ENCODE results near the gene HES1. TPM values are rescaled to one million over a fixed set of nuclear protein-coding genes. Genes with fewer than 3 reads are reported as not detected.

Gene HES1
- polyA plus RNA-seq, 1 donor (not counting 4 experiments of a cell fraction or from before 2014, with no cell fraction given) = 138 TPM

DNA sequence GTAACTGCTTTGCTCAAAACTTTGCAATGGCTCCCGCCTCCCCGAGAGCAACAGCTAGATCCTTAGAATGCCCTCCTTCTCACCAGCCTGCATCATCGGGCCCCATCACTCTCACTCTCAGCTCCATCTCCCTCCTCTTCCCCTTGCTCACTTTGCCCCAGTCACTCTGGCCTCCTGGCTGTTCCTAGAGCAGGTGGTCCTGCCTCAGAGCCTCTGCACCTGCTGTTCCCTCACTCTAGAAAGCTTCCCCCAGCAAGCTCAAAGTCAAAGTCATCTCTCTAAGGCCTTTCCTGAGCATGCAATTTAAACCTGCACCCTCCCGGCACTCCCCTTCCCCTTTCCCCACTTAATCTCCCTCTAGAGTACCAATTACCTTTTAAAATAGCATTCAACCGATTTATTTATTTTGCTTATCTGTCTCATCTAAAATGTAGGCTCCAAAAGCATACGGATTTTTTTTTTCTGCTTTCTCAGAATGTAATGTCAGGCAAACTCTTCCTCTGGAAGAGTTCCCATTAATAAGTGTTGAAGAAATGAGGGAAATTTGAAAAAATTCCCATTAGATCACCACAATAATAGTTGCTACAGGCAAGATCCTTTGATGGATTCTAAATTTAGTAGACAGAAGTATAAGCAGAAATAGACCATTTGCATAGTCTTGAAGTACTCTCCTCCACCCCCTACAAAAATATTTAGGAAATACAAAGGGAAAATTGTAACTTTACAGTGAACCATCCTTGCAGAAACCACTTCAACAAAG, 15.9 kb upstream of the HES1 start:
- Histone ChIP-seq H3K9me3 (ENCODE audit: control insufficient read depth, low read depth, low read length) (no peaks in the 10 kb centered on the region), H3K9me1 (ENCODE audit: control insufficient read depth, extremely low read depth, insufficient read depth, low read length) (no peaks in the 10 kb centered on the region)
- no peak for FAIRE-seq

DNA sequence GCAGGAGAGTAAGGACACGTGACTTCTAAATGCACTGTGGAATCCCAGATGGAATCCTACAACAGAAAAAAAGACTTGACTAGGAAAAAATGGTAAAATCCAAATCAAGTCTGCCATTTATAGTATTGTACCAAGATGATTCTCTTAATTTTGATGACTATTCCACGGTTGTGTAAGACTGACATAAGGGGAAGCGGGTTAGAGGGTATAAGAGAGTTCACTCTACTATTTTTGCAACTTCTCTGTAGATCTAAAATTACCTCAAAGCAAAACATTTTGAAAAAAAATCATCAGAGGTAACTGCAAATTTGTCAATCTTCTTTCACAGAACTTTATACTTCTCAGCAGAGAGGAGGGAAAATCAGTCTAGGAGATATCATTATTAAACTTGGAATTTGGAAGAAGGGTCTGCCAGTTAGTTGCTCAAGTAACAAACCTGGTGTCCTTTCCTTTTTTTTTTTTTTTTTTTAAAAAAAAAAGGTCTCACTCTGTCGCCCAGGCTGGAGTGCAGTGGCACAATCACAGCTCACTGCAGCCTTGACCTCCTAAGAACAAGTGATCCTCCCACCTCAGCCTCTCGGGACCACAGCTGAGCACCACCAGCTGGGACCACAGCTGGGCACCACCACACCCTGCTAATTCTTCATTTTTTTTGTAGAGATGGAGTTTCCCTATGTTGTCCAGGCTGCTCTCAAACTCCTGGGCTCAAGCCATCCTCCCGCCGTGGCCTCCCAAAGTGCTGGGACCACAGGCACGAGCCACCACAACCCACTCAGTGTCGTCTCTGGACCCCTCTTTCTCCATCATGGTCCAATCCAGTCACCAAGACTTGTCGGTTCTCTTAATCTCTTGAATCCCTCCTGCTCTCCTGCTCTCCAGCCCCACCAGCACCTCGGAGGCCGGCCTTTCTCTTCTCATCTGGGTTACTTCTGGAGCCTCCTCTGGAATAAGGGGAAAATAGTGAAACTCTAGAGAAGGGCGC, 14.9 kb upstream of the HES1 start:
- no peak for DNase-seq (ENCODE audit: low read depth, low spot score)
- Histone ChIP-seq H4K20me1 (ENCODE audit: control insufficient read depth, extremely low read depth, insufficient read depth, low read length) (peaks cover 3% of the 10 kb centered on the region), H3K4me3 (ENCODE audit: control insufficient read depth in 2 of 3, extremely low read depth in 1 of 3, insufficient read depth in 2 of 3, low read depth in 1 of 3, low read length in 3 of 3) (no peak overlapping the region), H2AFZ (ENCODE audit: control insufficient read depth, low read length) (no peak overlapping the region), H3K27ac (ENCODE audit: control insufficient read depth, insufficient read depth, low read length) (no peak overlapping the region), H3K9ac (ENCODE audit: control insufficient read depth, extremely low read depth, insufficient read depth, low read length) (peak overlapping the region; percentile 8), H3K36me3 (ENCODE audit: control insufficient read depth in 2 of 2, extremely low read depth in 1 of 2, insufficient read depth in 2 of 2, low read length in 2 of 2) (no peaks in the 10 kb centered on the region), H3K9me1 (ENCODE audit: control insufficient read depth, extremely low read depth, insufficient read depth, low read length) (no peaks in the 10 kb centered on the region), H3K4me2 (ENCODE audit: control insufficient read depth, extremely low read depth, insufficient read depth, low read depth, low read length) (peak overlapping the region; percentile 60), H3K79me2 (ENCODE audit: control insufficient read depth, insufficient read depth, low read length) (no peaks in the 10 kb centered on the region), H3K9me3 (ENCODE audit: control insufficient read depth, low read depth, low read length) (no peaks in the 10 kb centered on the region), H3K27me3 (ENCODE audit: control insufficient read depth, extremely low read depth, insufficient read depth, low read length) (peaks cover 21% of the 10 kb centered on the region), H3K4me1 (ENCODE audit: control insufficient read depth, extremely low read depth, insufficient read depth, low read length) (peaks cover 11% of the 10 kb centered on the region)
- no peak for FAIRE-seq
- TF ChIP-seq, protein P1, sequence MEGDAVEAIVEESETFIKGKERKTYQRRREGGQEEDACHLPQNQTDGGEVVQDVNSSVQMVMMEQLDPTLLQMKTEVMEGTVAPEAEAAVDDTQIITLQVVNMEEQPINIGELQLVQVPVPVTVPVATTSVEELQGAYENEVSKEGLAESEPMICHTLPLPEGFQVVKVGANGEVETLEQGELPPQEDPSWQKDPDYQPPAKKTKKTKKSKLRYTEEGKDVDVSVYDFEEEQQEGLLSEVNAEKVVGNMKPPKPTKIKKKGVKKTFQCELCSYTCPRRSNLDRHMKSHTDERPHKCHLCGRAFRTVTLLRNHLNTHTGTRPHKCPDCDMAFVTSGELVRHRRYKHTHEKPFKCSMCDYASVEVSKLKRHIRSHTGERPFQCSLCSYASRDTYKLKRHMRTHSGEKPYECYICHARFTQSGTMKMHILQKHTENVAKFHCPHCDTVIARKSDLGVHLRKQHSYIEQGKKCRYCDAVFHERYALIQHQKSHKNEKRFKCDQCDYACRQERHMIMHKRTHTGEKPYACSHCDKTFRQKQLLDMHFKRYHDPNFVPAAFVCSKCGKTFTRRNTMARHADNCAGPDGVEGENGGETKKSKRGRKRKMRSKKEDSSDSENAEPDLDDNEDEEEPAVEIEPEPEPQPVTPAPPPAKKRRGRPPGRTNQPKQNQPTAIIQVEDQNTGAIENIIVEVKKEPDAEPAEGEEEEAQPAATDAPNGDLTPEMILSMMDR (optimal IDR thresholded peaks at IDR 0.05 in 1 of 3, IDR thresholded peaks at IDR 0.05 in 1 of 3, conservative IDR thresholded peaks at IDR 0.05 in 1 of 3; ENCODE audit: extremely low read depth in 1 of 3, insufficient read depth in 2 of 3, low read length in 3 of 3) = no peak
- TF ChIP-seq EZH2 (IDR thresholded peaks at IDR 0.05; ENCODE audit: low read length) = no peak
- dilution Hi-C loops (cut with MboI; ENCODE audit: extremely low pct_ligation_motif_present, low sequenced_read_pairs) = no loop called here

More for the DNA sequence above, 15.9 kb upstream of the HES1 start:
- Histone ChIP-seq H3K27ac (ENCODE audit: control insufficient read depth, insufficient read depth, low read length) (no peak overlapping the region), H3K79me2 (ENCODE audit: control insufficient read depth, insufficient read depth, low read length) (no peaks in the 10 kb centered on the region), H3K36me3 (ENCODE audit: control insufficient read depth in 2 of 2, extremely low read depth in 1 of 2, insufficient read depth in 2 of 2, low read length in 2 of 2) (no peaks in the 10 kb centered on the region), H3K4me2 (ENCODE audit: control insufficient read depth, extremely low read depth, insufficient read depth, low read depth, low read length) (no peak overlapping the region), H3K4me1 (ENCODE audit: control insufficient read depth, extremely low read depth, insufficient read depth, low read length) (peaks cover 11% of the 10 kb centered on the region), H4K20me1 (ENCODE audit: control insufficient read depth, extremely low read depth, insufficient read depth, low read length) (peaks cover 3% of the 10 kb centered on the region), H3K9ac (ENCODE audit: control insufficient read depth, extremely low read depth, insufficient read depth, low read length) (no peak overlapping the region), H3K4me3 (ENCODE audit: control insufficient read depth in 2 of 3, extremely low read depth in 1 of 3, insufficient read depth in 2 of 3, low read depth in 1 of 3, low read length in 3 of 3) (no peak overlapping the region), H2AFZ (ENCODE audit: control insufficient read depth, low read length) (no peak overlapping the region), H3K27me3 (ENCODE audit: control insufficient read depth, extremely low read depth, insufficient read depth, low read length) (peaks cover 21% of the 10 kb centered on the region)
- dilution Hi-C loops (cut with MboI; ENCODE audit: extremely low pct_ligation_motif_present, low sequenced_read_pairs) = no loop called here
- DNase-seq (ENCODE audit: low read depth, low spot score) = no peak
- no peak for TF ChIP-seq EZH2 (IDR thresholded peaks at IDR 0.05; ENCODE audit: low read length)
- TF ChIP-seq, protein P1 (optimal IDR thresholded peaks at IDR 0.05 in 1 of 3, IDR thresholded peaks at IDR 0.05 in 1 of 3, conservative IDR thresholded peaks at IDR 0.05 in 1 of 3; ENCODE audit: extremely low read depth in 1 of 3, insufficient read depth in 2 of 3, low read length in 3 of 3) = no peak

All from keratinocyte (primary cell).